CD4-positive, alpha-beta T cell treated with Interleukin-1 beta for 1 hour (primary cell): ENCODE results near the gene MESP2.
A peak's percentile ranks its signal among the peaks of the same experiment; 100 is the strongest.
"Not testable (repeated sequence)": the region's sequence is repeated elsewhere in the genome, so short reads cannot be mapped to it uniquely, and the experiment has no call there.

Source experiments
- DNase-seq, 2 donors: peaks; one replicate each; pipeline ENCODE4 v3.0.0-alpha.2; 2020 to 2022

Gene MESP2

GRCh38 chr15:89781891-89782618, 5.9 kb downstream of the MESP2 start:
- DNase-seq: peak in 1 of 2 donors; percentile 30

GRCh38 chr15:89782619-89782950, 6.5 kb downstream of the MESP2 start:
- DNase-seq: not testable (repeated sequence)

GRCh38 chr15:89783111-89783860, 7.2 kb downstream of the MESP2 start:
- no peak for DNase-seq

GRCh38 chr15:89783861-89784685, 7.9 kb downstream of the MESP2 start:
- no peak for DNase-seq

GRCh38 chr15:89784686-89784960, 8.5 kb downstream of the MESP2 start:
- DNase-seq: no peak

GRCh38 chr15:89785064-89785773, 9.1 kb downstream of the MESP2 start:
- no peak for DNase-seq

GRCh38 chr15:89785774-89786140, 9.6 kb downstream of the MESP2 start:
- DNase-seq: no peak

- DNase-seq: no peak
These were observed 11.8 kb downstream of the MESP2 start for GRCh38 chr15:89787944-89788343.

GRCh38 chr15:89788585-89788984, 12.5 kb downstream of the MESP2 start:
- not testable (repeated sequence) for DNase-seq

GRCh38 chr15:89790206-89790605, 14.1 kb downstream of the MESP2 start:
- DNase-seq: no peak

GRCh38 chr15:89790661-89791060, 14.5 kb downstream of the MESP2 start:
- DNase-seq: no peak

- DNase-seq: no peak
These were observed 16.1 kb downstream of the MESP2 start for GRCh38 chr15:89792106-89792805.

GRCh38 chr15:89794627-89795241, 18.6 kb downstream of the MESP2 start:
- no peak for DNase-seq

- DNase-seq: no peak
These were observed 19.9 kb downstream of the MESP2 start for GRCh38 chr15:89795996-89796395.

- DNase-seq: no peak
These were observed 21.6 kb downstream of the MESP2 start for GRCh38 chr15:89797678-89798201.

GRCh38 chr15:89799011-89799911, 23.1 kb downstream of the MESP2 start:
- no peak for DNase-seq

GRCh38 chr15:89799918-89800498, 23.9 kb downstream of the MESP2 start:
- DNase-seq: no peak

GRCh38 chr15:89801471-89802195, 25.5 kb downstream of the MESP2 start:
- no peak for DNase-seq

GRCh38 chr15:89802231-89802928, 26.2 kb downstream of the MESP2 start:
- DNase-seq: no peak
